GM12892 (cell line): Measurements from ENCODE around the gene LILRB3.
"Not testable (repeated sequence)": the region's sequence is repeated elsewhere in the genome, so short reads cannot be mapped to it uniquely, and the experiment has no call there.

ENCODE experiments used
- DNase-seq: peaks from one replicate; pipeline ENCODE4 v3.0.0; 2011; ENCODE audit not compliant: insufficient read length
- FAIRE-seq: peaks from 2 replicates; lab custom pipeline; 2011; peaks lifted over from hg19 to GRCh38; lab: Jason Lieb, UNC
- POLR2A ChIP-seq: IDR thresholded peaks from 2 replicates; pipeline ENCODE4 v1.6.1; 2011; ENCODE audit warnings: low read depth, low read length, control low read depth
- POLR2AphosphoS5 ChIP-seq: IDR thresholded peaks from 2 replicates; pipeline ENCODE4 v1.6.1; 2011; ENCODE audit warnings: low read depth, low read length, control low read depth
- TAF1 ChIP-seq: IDR thresholded peaks from 2 replicates; pipeline ENCODE4 v1.6.1; 2011; ENCODE audit warnings: low read depth, mild to moderate bottlenecking, control low read depth, low read length, borderline replicate concordance

The LILRB3 gene

GRCh38 chr19:54178581-54179261 is 44.1 kb downstream of the LILRB3 start:
- no peak for DNase-seq
- peak; percentile 42 for FAIRE-seq
- TF ChIP-seq POLR2AphosphoS5 (no peak), TAF1 (no peak), POLR2A (no peak)

- no peak for FAIRE-seq
- TF ChIP-seq POLR2AphosphoS5, result no peak
- no peak for DNase-seq
These were observed 48.6 kb downstream of the LILRB3 start for GRCh38 chr19:54173951-54174834.

- no peak for FAIRE-seq
- DNase-seq, result no peak
- no peak for TF ChIP-seq POLR2AphosphoS5
- no peak for TF ChIP-seq TAF1
- no peak for TF ChIP-seq POLR2A
These were observed 49.5 kb downstream of the LILRB3 start for GRCh38 chr19:54173359-54173699.

- TF ChIP-seq POLR2AphosphoS5, result no peak
- TF ChIP-seq POLR2A, result no peak
- TF ChIP-seq TAF1, result no peak
- no peak for FAIRE-seq
- DNase-seq, result no peak
These were observed 50.1 kb downstream of the LILRB3 start, which contains the start of gene TMC4 for GRCh38 chr19:54172471-54173358. TMC4 (minus strand) TSS chr19:54173160; CDS start chr19:54173117, 43 bp downstream.

GRCh38 chr19:54171736-54172431 is 50.9 kb downstream of the LILRB3 start:
- not testable (repeated sequence) for FAIRE-seq, DNase-seq

- no peak for DNase-seq
- no peak for FAIRE-seq
- no peak for TF ChIP-seq POLR2A
- no peak for TF ChIP-seq POLR2AphosphoS5
- no peak for TF ChIP-seq TAF1
These were observed 53.6 kb downstream of the LILRB3 start for GRCh38 chr19:54169149-54169740.

GRCh38 chr19:54168174-54168917 is 54.5 kb downstream of the LILRB3 start:
- FAIRE-seq, result peak; percentile 92
- TF ChIP-seq POLR2A (no peak), TAF1 (no peak), POLR2AphosphoS5 (no peak)

More at GRCh38 chr19:54168174-54168917, 54.5 kb downstream of the LILRB3 start:
- DNase-seq, result peak; percentile 92
